DMS79 treated with DMSO at 0.1 percent for 48 hours (cell line): Measurements from ENCODE around the gene JAG2.

Experiments used
- DNase-seq: peaks from one replicate; lab custom pipeline; 2025; lab: John Stamatoyannopoulos, UW

The JAG2 gene

GRCh38 chr14:105091054-105091516 is 77.5 kb downstream of the JAG2 start:
- peak; percentile 32 for DNase-seq
